GM12864 (cell line): Measurements from ENCODE around the gene MAN1C1.
A peak's percentile ranks its signal among the peaks of the same experiment; 100 is the strongest.

ENCODE experiments used
- DNase-seq: peaks from one replicate; pipeline ENCODE4 v3.0.0-alpha.2; 2011; ENCODE audit warnings: low read depth
- H3K4me3 ChIP-seq: 2 replicates; pipeline ENCODE4 v1.5.1; 2011; ENCODE audit warnings: mild to moderate bottlenecking, low read depth, low read length, control low read depth
- TF ChIP-seq, protein P1 (sequence below): IDR thresholded peaks from 2 replicates; pipeline ENCODE4 v1.5.1; 2011; ENCODE audit warnings: low read depth, mild to moderate bottlenecking, moderate library complexity, low read length, control low read depth, inconsistent platforms; ENCODE audit errors: missing control alignments

Gene MAN1C1

DNA sequence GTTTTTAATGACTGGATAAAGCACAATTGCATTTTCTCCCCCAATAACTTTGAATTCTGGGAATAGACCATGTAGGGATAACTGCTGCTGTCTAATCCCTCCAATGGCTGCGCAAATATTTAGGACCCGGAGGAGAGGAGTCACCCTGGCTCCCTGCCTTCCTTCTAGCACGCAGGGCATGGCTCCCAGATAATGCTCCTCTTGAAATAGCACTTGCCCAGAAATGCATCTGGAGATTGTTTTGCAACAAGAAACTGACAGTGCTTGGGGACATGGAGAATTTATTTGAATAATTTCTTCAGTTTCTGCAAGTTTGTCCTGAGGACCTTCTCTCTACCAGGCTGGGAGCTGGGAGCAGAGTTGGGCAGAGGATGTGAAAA, 83.5 kb downstream of the MAN1C1 start:
- no peak for DNase-seq
- TF ChIP-seq, protein P1, sequence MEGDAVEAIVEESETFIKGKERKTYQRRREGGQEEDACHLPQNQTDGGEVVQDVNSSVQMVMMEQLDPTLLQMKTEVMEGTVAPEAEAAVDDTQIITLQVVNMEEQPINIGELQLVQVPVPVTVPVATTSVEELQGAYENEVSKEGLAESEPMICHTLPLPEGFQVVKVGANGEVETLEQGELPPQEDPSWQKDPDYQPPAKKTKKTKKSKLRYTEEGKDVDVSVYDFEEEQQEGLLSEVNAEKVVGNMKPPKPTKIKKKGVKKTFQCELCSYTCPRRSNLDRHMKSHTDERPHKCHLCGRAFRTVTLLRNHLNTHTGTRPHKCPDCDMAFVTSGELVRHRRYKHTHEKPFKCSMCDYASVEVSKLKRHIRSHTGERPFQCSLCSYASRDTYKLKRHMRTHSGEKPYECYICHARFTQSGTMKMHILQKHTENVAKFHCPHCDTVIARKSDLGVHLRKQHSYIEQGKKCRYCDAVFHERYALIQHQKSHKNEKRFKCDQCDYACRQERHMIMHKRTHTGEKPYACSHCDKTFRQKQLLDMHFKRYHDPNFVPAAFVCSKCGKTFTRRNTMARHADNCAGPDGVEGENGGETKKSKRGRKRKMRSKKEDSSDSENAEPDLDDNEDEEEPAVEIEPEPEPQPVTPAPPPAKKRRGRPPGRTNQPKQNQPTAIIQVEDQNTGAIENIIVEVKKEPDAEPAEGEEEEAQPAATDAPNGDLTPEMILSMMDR = no peak
- H3K4me3 ChIP-seq = no peak overlapping the region

DNA sequence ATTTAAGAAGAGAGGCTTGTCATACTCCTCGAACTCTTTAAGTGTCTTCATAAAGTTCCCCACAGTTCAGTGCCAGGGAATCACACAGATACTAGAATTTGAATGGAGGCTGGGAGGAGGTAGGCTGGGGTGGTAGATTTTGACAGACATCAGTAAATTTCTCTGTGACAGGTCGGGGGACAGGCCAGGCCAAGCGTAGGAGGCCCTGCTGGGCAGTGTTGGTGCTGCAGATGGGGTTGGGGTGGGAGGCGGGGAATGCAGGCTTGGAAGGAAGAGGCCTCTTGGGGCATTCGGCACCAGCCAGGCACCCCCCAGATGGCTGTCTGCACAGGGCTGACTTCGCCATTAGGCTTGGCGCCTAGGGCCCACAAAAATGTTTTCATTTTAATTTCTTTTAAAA, 84.0 kb downstream of the MAN1C1 start:
- TF ChIP-seq, protein P1 = peak; percentile 23
- no peak overlapping the region for H3K4me3 ChIP-seq
- no peak for DNase-seq

DNA sequence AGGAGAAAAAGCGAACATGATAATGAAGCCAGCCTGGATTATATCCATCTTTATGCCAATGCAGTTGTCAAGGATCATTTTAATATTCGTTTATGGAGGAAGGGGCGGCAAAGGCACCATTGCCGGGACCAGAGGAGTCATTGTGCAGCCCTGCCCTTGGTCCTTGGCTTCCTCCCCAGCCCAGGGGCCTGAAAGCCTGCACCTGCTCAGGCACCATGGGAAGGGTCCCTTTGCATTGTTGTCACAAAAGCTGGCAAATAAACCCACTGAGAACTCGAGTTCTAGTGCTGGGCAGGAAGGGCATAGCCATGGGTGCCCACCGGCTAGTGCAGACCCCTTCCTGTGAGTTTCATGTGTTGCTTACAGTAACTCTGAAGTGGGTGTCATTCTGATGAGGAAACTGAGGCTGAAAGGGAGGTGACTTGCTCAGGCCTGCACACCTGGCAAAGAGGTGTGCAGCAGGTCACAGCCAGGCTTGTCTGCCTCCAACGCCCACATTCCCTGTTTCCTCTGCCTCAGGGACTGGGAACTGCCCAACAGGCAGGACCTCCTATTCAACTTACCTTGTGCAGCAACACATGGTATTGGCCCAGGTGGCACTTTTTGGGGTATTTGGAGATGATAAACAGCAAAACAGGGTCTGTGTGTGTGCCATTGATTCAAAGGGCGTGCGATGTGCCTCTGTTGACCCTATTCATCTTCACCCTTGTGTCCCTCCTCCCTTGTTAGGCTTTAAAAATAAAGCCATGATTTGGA, 84.6 kb downstream of the MAN1C1 start:
- TF ChIP-seq, protein P1 = no peak
- DNase-seq = no peak
- no peak overlapping the region for H3K4me3 ChIP-seq

DNA sequence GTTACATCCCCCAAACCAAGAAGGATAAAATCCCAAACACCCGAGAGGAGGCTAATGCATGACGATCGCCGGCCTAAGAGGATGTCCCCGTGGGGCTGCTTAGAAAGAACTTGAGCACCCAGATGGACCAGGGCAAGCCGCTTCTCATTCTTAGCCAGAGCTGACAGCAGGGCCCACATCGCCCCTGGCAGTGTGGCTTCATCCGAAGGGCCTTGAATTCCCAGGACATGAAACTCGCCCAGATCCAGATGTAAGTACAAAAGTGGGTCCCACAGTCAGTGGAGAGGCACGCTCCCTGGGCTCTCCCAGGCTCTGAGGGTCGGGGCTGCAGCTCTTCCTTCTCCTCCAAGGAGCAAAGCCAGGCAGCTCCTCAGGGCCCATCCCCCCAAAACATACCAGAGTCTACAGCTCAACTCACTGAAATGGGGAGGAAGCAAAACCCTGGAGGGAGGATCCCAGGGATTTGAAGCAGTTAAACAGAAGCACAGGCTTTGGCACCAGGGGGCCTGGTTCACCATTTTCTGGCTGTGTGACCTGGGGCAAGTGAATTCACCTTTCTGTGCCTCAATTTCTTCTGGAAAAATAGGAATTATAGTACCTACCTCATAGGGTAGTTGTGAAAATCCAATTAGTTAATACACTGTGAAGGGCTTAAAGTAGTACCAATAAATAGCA, 85.6 kb downstream of the MAN1C1 start:
- no peak for DNase-seq
- TF ChIP-seq, protein P1 = no peak
- no peak overlapping the region for H3K4me3 ChIP-seq

DNA sequence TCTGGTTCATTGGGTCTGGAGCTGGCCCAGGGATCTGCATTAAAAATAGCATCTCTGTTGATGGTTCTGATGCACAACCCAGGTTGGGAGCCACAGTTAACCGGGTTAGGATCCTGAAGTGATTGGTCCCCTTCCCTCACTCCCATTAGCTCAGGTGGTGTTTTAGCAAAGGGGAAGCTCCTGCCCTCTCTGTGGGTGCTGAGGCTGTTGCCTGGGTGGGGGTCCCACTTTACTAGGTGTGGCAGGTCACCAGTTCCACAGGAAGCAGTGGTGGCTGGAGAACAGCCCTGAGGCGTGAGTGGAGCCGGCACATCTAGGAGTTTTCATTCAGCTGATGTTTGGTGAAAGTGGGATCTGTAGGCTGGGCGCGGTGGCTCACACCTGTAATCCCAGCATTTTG, 86.5 kb downstream of the MAN1C1 start:
- no peak for DNase-seq
- TF ChIP-seq, protein P1 = no peak

DNA sequence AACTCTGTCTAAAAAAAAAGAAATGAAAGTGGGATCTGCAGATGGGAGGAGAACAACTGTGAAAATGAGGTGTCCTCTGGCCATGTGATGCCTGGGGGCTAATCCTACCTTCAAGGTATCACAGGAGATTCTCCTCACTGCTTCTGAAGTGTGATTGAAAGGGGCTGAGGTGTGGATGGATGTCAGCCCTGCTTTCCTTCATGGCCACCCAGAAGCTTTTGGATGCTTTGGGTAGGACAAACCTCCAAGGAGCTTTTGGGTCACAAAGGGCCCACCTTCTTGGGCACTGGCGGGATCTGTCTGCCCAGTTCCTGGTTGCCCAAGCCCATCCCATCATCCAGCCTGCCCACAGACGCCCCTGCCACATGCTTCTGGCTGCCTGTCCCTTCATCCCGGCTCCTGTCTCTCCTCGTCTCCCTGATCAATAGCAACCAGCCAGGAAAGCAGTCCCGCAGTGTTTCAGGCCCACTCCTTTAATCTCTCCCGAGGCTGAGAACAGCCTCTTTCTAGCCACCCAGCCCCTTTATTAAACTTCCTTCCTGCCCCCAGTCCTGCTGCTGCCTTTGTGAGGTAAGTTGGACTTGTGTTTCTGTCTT, 87.2 kb downstream of the MAN1C1 start:
- no peak overlapping the region for H3K4me3 ChIP-seq
- no peak for DNase-seq
- TF ChIP-seq, protein P1 = no peak

More for the DNA sequence above, 86.5 kb downstream of the MAN1C1 start:
- H3K4me3 ChIP-seq = no peak overlapping the region
